Astrocyte (in vitro differentiated cells and primary cell): ENCODE results near the gene XPO1.
"Not testable (repeated sequence)": the region's sequence is repeated elsewhere in the genome, so short reads cannot be mapped to it uniquely, and the experiment has no call there.

Experiments
- CTCF ChIP-seq: IDR thresholded peaks from 2 replicates; pipeline ENCODE4 v1.5.1; 2011; ENCODE audit warnings: low read depth, mild to moderate bottlenecking, inconsistent platforms, low read length, moderate library complexity; ENCODE audit not compliant: insufficient read depth
- EZH2 ChIP-seq: IDR thresholded peaks from 2 replicates; pipeline ENCODE4 v1.6.1; 2012; ENCODE audit warnings: mild to moderate bottlenecking, low read length, inconsistent platforms; ENCODE audit not compliant: insufficient read depth

GRCh38 chr2:61468231-61468630, 69.9 kb downstream of the XPO1 start:
- not testable (repeated sequence) for TF ChIP-seq CTCF, EZH2
